ENCODE measurements around the gene TEX44.

Gene TEX44

GRCh38 chr2:231634951-231635875, 42.5 kb downstream of the TEX44 start:
- DNase-seq: no peak

- no peak for DNase-seq
Observed at GRCh38 chr2:231640241-231640640, 47.6 kb downstream of the TEX44 start.

DNA sequence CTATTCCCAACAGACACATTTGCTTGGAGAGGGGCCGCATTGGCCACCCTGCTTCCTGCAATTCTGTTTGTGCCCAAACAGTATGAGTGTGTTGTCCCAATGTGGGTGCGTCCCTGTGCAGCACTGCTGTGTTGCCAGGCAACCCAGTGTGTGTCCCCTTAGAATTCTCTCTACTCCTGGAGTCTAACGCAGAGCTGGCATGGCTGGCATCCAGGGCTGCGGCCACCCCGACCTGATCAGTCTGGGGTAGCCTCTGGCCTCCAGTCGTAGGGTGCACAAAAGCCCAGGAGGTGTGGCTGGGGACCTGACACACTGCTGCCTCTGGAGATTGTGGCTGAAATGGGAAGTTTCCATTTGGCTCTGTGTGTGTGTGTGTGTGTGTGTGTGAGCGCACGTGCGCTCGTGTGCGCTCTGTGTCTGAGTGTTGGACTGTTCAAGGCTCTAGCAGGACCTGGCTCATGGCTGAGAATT, 48.0 kb downstream of the TEX44 start:
- DNase-seq: no peak

DNA sequence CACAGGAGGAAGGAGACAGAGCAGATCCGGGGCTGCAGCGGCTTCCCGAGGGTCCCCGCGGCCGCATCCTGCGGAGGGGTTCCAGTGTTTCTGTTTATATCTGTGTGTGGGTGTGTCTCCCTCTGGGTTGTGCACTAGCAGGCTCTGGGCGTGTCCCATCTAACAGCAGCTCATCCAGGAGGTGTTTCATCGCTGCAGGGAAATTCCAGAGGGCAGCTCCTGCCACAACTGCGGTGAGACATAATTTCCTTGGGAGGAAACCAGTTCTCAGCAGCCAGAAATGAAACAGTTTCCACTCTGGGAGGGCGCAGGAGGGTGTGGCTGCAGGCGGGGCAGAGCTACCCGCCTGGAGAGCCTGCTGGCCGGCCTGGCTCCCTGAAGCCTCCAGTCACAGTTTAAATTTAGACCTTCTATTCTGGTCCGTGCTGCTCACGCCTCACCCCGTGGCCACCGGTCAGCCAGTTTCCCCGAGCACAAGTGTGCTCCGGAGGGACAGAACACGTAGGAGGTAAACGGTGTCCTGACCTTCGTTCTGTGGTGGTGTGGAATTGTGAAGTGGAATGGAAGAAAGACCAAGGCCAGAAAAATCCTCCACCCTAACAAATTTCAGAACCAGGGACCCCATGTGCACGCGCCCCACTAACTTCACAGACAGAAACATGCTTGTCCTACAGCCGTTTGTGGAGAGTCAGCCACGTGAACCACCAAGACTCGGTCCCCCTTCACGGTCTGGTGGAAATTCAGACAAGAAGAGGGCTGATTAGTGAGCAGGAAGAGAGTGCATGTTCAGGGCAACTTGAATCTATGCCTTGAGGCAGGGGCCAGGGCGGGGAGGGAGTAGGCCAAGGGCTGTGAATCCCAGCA, 50.2 kb downstream of the TEX44 start:
- peak; percentile 59 for DNase-seq

GRCh38 chr2:231643495-231643888, 50.8 kb downstream of the TEX44 start:
- no peak for DNase-seq
